Naive thymus-derived CD8-positive, alpha-beta T cell (primary cell): ENCODE results near the gene SORCS1. TPM values are rescaled to one million over a fixed set of nuclear protein-coding genes. Genes with fewer than 3 reads are reported as not detected.

Experiments used
- ATAC-seq, 2 donors: fragments of 150-1000 bp; cut with Tn5 transposase in 1 of 2; sonication (Bioruptor Pico), chemical (Tn5 transposase) in 1 of 2; 1 replicate in 1 of 2; 2 replicates in 1 of 2; pipeline ENCODE4 v1.10.0; 2021; ENCODE audit warnings: mild to moderate bottlenecking in 2 of 2, moderate library complexity in 2 of 2
- POLR2A ChIA-PET: fragments of 350-600 bp; sonication (Branson Sonifier 250); formaldehyde crosslinking; loops from one replicate; lab custom pipeline; 2021; ENCODE audit warnings: antibody characterized with exemption; lab: Charles Lee
- DNase-seq, 10 donors: peaks; one replicate each; pipeline versions ENCODE4 v3.0.0 to v3.0.0-alpha.2; 2020 to 2022
- H3K27ac Mint-ChIP-seq, 10 donors: one replicate each; pipeline ENCODE4 v1.8.0; 2020 to 2022; ENCODE audit warnings: mild to moderate bottlenecking in 10 of 10, mixed read lengths in 10 of 10, moderate library complexity in 4 of 10, inconsistent platforms in 1 of 10
- H3K27me3 Mint-ChIP-seq, 5 donors: one replicate each; pipeline ENCODE4 v1.8.0; 2021 to 2022; ENCODE audit warnings: mixed read lengths in 5 of 5
- H3K36me3 Mint-ChIP-seq, 3 donors: one replicate each; pipeline ENCODE4 v1.8.0; 2020 to 2022; ENCODE audit warnings: mixed read lengths in 3 of 3, mild to moderate bottlenecking in 2 of 3, inconsistent platforms in 1 of 3
- H3K4me1 Mint-ChIP-seq, 4 donors: one replicate each; pipeline ENCODE4 v1.8.0; 2021 to 2022; ENCODE audit warnings: mixed read lengths in 4 of 4
- H3K4me3 Mint-ChIP-seq, 10 donors: one replicate each; pipeline ENCODE4 v1.8.0; 2020 to 2022; ENCODE audit warnings: mild to moderate bottlenecking in 10 of 10, mixed read lengths in 10 of 10, moderate library complexity in 6 of 10, inconsistent platforms in 1 of 10
- H3K9me3 Mint-ChIP-seq, 9 donors: one replicate each; pipeline ENCODE4 v1.8.0; 2020 to 2022; ENCODE audit warnings: mixed read lengths in 9 of 9, mild to moderate bottlenecking in 3 of 9, inconsistent platforms in 1 of 9, moderate library complexity in 1 of 9
- polyA plus RNA-seq, 3 donors: library from polyadenylated mRNA; unstranded; fragments of 300-500 nt; fragmentation: Illumina TruSeq; gene quantifications; one replicate each; pipeline ENCODE4 v1.2.3, GENCODE V29; 2021
- total RNA-seq, 8 experiments: library from RNA in 2 of 8; stranded (reverse) in 2 of 8; gene quantifications; one replicate each; pipeline ENCODE4 v1.2.3 and lab custom pipeline; 2021 to 2026

The SORCS1 gene
- total and polyA plus RNA-seq, 5 experiments from 2014 or later: not detected

- H3K4me3 Mint-ChIP-seq: no peak overlapping the region
- DNase-seq: no peak
- no peaks in the 10 kb centered on the region for H3K36me3 Mint-ChIP-seq
- H3K27me3 Mint-ChIP-seq: no peaks in the 10 kb centered on the region
- no peaks in the 10 kb centered on the region for H3K4me1 Mint-ChIP-seq
- H3K27ac Mint-ChIP-seq: no peak overlapping the region
- H3K9me3 Mint-ChIP-seq: peaks cover 0 to 31% (median 2%) of the 10 kb centered on the region in 9 donors
- POLR2A ChIA-PET: no interaction called here
- no peak for ATAC-seq
These were observed 69.5 kb downstream of the SORCS1 start for GRCh38 chr10:107094824-107095522.

- no peak overlapping the region for H3K27ac Mint-ChIP-seq
- H3K27me3 Mint-ChIP-seq: peaks cover 0 to 2% (median 0%) of the 10 kb centered on the region in 5 donors
- POLR2A ChIA-PET: no interaction called here
- no peaks in the 10 kb centered on the region for H3K4me1 Mint-ChIP-seq
- H3K9me3 Mint-ChIP-seq: peaks cover 0 to 35% (median 2%) of the 10 kb centered on the region in 9 donors
- H3K4me3 Mint-ChIP-seq: no peak overlapping the region
- ATAC-seq (no peak), DNase-seq (no peak)
- no peaks in the 10 kb centered on the region for H3K36me3 Mint-ChIP-seq
These were observed 72.2 kb downstream of the SORCS1 start for GRCh38 chr10:107092321-107092720.

- Mint-ChIP-seq H3K9me3 (peaks cover 0 to 35% (median 2%) of the 10 kb centered on the region in 9 donors), H3K27me3 (peaks cover 0 to 2% (median 0%) of the 10 kb centered on the region in 5 donors), H3K36me3 (no peaks in the 10 kb centered on the region), H3K4me3 (no peak overlapping the region), H3K4me1 (no peaks in the 10 kb centered on the region), H3K27ac (no peak overlapping the region)
- ATAC-seq (no peak), DNase-seq (no peak)
- POLR2A ChIA-PET: no interaction called here
These were observed 73.4 kb downstream of the SORCS1 start for GRCh38 chr10:107091126-107091525.

- peaks cover 0 to 17% (median 5%) of the 10 kb centered on the region in 9 donors for H3K9me3 Mint-ChIP-seq
- no peak for ATAC-seq
- no peak for DNase-seq
- no peak overlapping the region for H3K4me3 Mint-ChIP-seq
- peaks cover 0 to 2% (median 0%) of the 10 kb centered on the region in 5 donors for H3K27me3 Mint-ChIP-seq
- POLR2A ChIA-PET: no interaction called here
- H3K27ac Mint-ChIP-seq: no peak overlapping the region
- H3K4me1 Mint-ChIP-seq: no peaks in the 10 kb centered on the region
- H3K36me3 Mint-ChIP-seq: no peaks in the 10 kb centered on the region
These were observed 78.6 kb downstream of the SORCS1 start for GRCh38 chr10:107085665-107086525.

- Mint-ChIP-seq H3K4me3 (no peak overlapping the region), H3K27me3 (peaks cover 0 to 2% (median 0%) of the 10 kb centered on the region in 5 donors), H3K27ac (no peak overlapping the region), H3K36me3 (no peaks in the 10 kb centered on the region), H3K9me3 (peaks cover 0 to 17% (median 4%) of the 10 kb centered on the region in 9 donors), H3K4me1 (no peaks in the 10 kb centered on the region)
- no peak for DNase-seq
- ATAC-seq: no peak
- POLR2A ChIA-PET: no interaction called here
These were observed 81.0 kb downstream of the SORCS1 start for GRCh38 chr10:107083388-107084009.

GRCh38 chr10:107081644-107082043 lies 82.9 kb downstream of the SORCS1 start:
- Mint-ChIP-seq H3K4me3 (no peak overlapping the region), H3K4me1 (no peaks in the 10 kb centered on the region), H3K27me3 (no peaks in the 10 kb centered on the region), H3K36me3 (no peaks in the 10 kb centered on the region), H3K27ac (no peak overlapping the region), H3K9me3 (peaks cover 0 to 17% (median 2%) of the 10 kb centered on the region in 9 donors)
- no peak for ATAC-seq
- no peak for DNase-seq
- POLR2A ChIA-PET: no interaction called here

- DNase-seq (no peak), ATAC-seq (no peak)
- Mint-ChIP-seq H3K4me1 (no peaks in the 10 kb centered on the region), H3K27me3 (no peaks in the 10 kb centered on the region), H3K9me3 (peaks cover 0 to 8% (median 2%) of the 10 kb centered on the region in 9 donors), H3K36me3 (no peaks in the 10 kb centered on the region), H3K27ac (no peak overlapping the region), H3K4me3 (no peak overlapping the region)
- POLR2A ChIA-PET: no interaction called here
These were observed 89.4 kb downstream of the SORCS1 start for GRCh38 chr10:107075117-107075516.

- H3K36me3 Mint-ChIP-seq: no peaks in the 10 kb centered on the region
- H3K4me1 Mint-ChIP-seq: no peaks in the 10 kb centered on the region
- POLR2A ChIA-PET: no interaction called here
- H3K9me3 Mint-ChIP-seq: peaks cover 0 to 8% (median 3%) of the 10 kb centered on the region in 9 donors
- no peak overlapping the region for H3K4me3 Mint-ChIP-seq
- no peak overlapping the region for H3K27ac Mint-ChIP-seq
- ATAC-seq (no peak), DNase-seq (no peak)
- H3K27me3 Mint-ChIP-seq: no peaks in the 10 kb centered on the region
These were observed 91.7 kb downstream of the SORCS1 start for GRCh38 chr10:107072786-107073185.

GRCh38 chr10:107072028-107072427 lies 92.5 kb downstream of the SORCS1 start:
- Mint-ChIP-seq H3K27ac (no peak overlapping the region), H3K9me3 (peaks cover 0 to 8% (median 2%) of the 10 kb centered on the region in 9 donors), H3K4me1 (no peaks in the 10 kb centered on the region), H3K4me3 (no peak overlapping the region), H3K36me3 (no peaks in the 10 kb centered on the region), H3K27me3 (no peaks in the 10 kb centered on the region)
- DNase-seq (no peak), ATAC-seq (no peak)
- POLR2A ChIA-PET: no interaction called here

GRCh38 chr10:107071301-107071700 lies 93.2 kb downstream of the SORCS1 start:
- no peaks in the 10 kb centered on the region for H3K4me1 Mint-ChIP-seq
- H3K9me3 Mint-ChIP-seq: peaks cover 0 to 8% (median 2%) of the 10 kb centered on the region in 9 donors
- no peak overlapping the region for H3K4me3 Mint-ChIP-seq
- no peaks in the 10 kb centered on the region for H3K27me3 Mint-ChIP-seq
- H3K36me3 Mint-ChIP-seq: no peaks in the 10 kb centered on the region
- ATAC-seq (no peak), DNase-seq (no peak)
- POLR2A ChIA-PET: no interaction called here
- no peak overlapping the region for H3K27ac Mint-ChIP-seq

- Mint-ChIP-seq H3K27me3 (no peaks in the 10 kb centered on the region), H3K9me3 (peaks cover 0 to 5% (median 0%) of the 10 kb centered on the region in 9 donors), H3K4me3 (no peak overlapping the region), H3K36me3 (no peaks in the 10 kb centered on the region), H3K4me1 (no peaks in the 10 kb centered on the region), H3K27ac (no peak overlapping the region)
- no peak for ATAC-seq
- no peak for DNase-seq
- POLR2A ChIA-PET: no interaction called here
These were observed 96.7 kb downstream of the SORCS1 start for GRCh38 chr10:107067843-107068242.

- H3K9me3 Mint-ChIP-seq: peaks cover 0 to 4% (median 0%) of the 10 kb centered on the region in 9 donors
- H3K36me3 Mint-ChIP-seq: no peaks in the 10 kb centered on the region
- H3K4me1 Mint-ChIP-seq: no peaks in the 10 kb centered on the region
- H3K27me3 Mint-ChIP-seq: no peaks in the 10 kb centered on the region
- no peak overlapping the region for H3K27ac Mint-ChIP-seq
- no peak overlapping the region for H3K4me3 Mint-ChIP-seq
- DNase-seq: no peak
- POLR2A ChIA-PET: no interaction called here
- no peak for ATAC-seq
These were observed 100.4 kb downstream of the SORCS1 start for GRCh38 chr10:107064075-107064474.

- H3K27me3 Mint-ChIP-seq: no peaks in the 10 kb centered on the region
- H3K4me3 Mint-ChIP-seq: no peak overlapping the region
- POLR2A ChIA-PET: interaction anchor here (0.6 kb wide), 1 partner anchor 462 kb away, joined by 5 read pairs; no protein-coding TSS in a partner anchor
- ATAC-seq (no peak), DNase-seq (no peak)
- peaks cover 0 to 4% (median under 1%) of the 10 kb centered on the region in 9 donors for H3K9me3 Mint-ChIP-seq
- no peak overlapping the region for H3K27ac Mint-ChIP-seq
- H3K36me3 Mint-ChIP-seq: no peaks in the 10 kb centered on the region
- no peaks in the 10 kb centered on the region for H3K4me1 Mint-ChIP-seq
These were observed 104.6 kb downstream of the SORCS1 start for GRCh38 chr10:107059872-107060271.
